ENCODE measurements around the gene CBFB. TPM values are rescaled to one million over a fixed set of nuclear protein-coding genes. Genes with fewer than 3 reads are reported as not detected.

Gene CBFB
- polyA plus RNA-seq, 1 donor from 2014 or later: 32.6 TPM

DNA sequence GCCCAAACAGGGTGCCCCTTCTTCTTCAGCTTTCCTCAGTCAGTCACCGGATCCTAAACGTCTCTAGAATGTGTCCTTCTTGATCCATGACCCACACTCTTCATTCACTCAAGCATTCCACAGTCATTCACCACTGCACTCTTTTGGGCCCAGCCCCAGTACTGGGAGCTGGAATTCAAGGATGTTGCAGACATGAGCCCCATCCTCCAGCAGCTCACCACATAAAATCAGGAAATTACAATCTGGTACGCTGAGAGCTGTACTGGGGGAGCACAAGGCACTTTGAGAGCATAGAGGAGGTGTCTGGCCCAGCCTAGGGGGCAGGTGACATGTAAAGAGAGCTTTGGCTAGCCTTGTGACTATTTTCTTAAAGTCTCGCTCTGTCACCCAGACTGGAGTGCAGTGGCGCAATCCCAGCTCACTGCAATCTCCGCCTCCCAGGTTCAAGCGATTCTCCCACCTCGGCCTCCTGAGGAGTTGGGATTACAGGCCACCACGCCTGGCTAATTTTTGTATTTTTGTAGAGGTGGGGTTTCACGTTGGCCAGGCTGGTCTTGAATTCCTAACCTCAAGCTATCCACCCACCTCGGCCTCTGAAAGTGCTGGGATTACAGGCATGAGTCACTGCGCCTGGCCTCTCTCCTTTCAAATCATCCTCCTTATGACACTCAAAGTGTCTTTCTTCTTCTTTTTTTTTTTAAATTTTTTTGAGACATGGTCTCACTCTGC, 21.9 kb upstream of the CBFB start:
- Histone ChIP-seq H3K27me3 (ENCODE audit: insufficient read depth, low read depth, low read length) (peaks cover 3% of the 10 kb centered on the region), H3K4me2 (ENCODE audit: low read length) (no peak overlapping the region), H3K36me3 (ENCODE audit: insufficient read depth, low read length) (no peaks in the 10 kb centered on the region), H3K4me3 (ENCODE audit: low read length) (no peak overlapping the region), H3K9me3 (ENCODE audit: low read length) (no peaks in the 10 kb centered on the region), H3K79me2 (replicated peaks; ENCODE audit: insufficient read depth, low read length) (no peaks in the 10 kb centered on the region), H4K20me1 (ENCODE audit: insufficient read depth) (no peaks in the 10 kb centered on the region), H2AFZ (ENCODE audit: low read depth, low read length) (no peak overlapping the region), H3K27ac (ENCODE audit: low read length) (no peak overlapping the region), H3K9me2 (ENCODE audit: insufficient read depth, low read length) (no peaks in the 10 kb centered on the region), H3F3A (ENCODE audit: insufficient read depth, low read length, poor library complexity, severe bottlenecking) (no peaks in the 10 kb centered on the region), H3K9ac (ENCODE audit: low read length) (no peak overlapping the region)
- TF ChIP-seq MXI1 (conservative IDR thresholded peaks at IDR 0.05; ENCODE audit: poor library complexity, severe bottlenecking) (no peak), TAF1 (IDR thresholded peaks at IDR 0.05; ENCODE audit: low read depth) (no peak), SMC3 (conservative IDR thresholded peaks at IDR 0.05; ENCODE audit: poor library complexity) (no peak), POLR2AphosphoS5 (IDR thresholded peaks at IDR 0.05) (no peak), EZH2 (IDR thresholded peaks at IDR 0.05; ENCODE audit: borderline replicate concordance, insufficient read depth, low read length, poor library complexity, severe bottlenecking) (no peak), RAD21 (conservative IDR thresholded peaks at IDR 0.05) (no peak), EP300 (conservative IDR thresholded peaks at IDR 0.05; ENCODE audit: poor library complexity, severe bottlenecking) (no peak)
- TF ChIP-seq, protein P1, sequence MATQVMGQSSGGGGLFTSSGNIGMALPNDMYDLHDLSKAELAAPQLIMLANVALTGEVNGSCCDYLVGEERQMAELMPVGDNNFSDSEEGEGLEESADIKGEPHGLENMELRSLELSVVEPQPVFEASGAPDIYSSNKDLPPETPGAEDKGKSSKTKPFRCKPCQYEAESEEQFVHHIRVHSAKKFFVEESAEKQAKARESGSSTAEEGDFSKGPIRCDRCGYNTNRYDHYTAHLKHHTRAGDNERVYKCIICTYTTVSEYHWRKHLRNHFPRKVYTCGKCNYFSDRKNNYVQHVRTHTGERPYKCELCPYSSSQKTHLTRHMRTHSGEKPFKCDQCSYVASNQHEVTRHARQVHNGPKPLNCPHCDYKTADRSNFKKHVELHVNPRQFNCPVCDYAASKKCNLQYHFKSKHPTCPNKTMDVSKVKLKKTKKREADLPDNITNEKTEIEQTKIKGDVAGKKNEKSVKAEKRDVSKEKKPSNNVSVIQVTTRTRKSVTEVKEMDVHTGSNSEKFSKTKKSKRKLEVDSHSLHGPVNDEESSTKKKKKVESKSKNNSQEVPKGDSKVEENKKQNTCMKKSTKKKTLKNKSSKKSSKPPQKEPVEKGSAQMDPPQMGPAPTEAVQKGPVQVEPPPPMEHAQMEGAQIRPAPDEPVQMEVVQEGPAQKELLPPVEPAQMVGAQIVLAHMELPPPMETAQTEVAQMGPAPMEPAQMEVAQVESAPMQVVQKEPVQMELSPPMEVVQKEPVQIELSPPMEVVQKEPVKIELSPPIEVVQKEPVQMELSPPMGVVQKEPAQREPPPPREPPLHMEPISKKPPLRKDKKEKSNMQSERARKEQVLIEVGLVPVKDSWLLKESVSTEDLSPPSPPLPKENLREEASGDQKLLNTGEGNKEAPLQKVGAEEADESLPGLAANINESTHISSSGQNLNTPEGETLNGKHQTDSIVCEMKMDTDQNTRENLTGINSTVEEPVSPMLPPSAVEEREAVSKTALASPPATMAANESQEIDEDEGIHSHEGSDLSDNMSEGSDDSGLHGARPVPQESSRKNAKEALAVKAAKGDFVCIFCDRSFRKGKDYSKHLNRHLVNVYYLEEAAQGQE (IDR thresholded peaks at IDR 0.05; ENCODE audit: borderline replicate concordance): no peak
- TF ChIP-seq, protein P2, sequence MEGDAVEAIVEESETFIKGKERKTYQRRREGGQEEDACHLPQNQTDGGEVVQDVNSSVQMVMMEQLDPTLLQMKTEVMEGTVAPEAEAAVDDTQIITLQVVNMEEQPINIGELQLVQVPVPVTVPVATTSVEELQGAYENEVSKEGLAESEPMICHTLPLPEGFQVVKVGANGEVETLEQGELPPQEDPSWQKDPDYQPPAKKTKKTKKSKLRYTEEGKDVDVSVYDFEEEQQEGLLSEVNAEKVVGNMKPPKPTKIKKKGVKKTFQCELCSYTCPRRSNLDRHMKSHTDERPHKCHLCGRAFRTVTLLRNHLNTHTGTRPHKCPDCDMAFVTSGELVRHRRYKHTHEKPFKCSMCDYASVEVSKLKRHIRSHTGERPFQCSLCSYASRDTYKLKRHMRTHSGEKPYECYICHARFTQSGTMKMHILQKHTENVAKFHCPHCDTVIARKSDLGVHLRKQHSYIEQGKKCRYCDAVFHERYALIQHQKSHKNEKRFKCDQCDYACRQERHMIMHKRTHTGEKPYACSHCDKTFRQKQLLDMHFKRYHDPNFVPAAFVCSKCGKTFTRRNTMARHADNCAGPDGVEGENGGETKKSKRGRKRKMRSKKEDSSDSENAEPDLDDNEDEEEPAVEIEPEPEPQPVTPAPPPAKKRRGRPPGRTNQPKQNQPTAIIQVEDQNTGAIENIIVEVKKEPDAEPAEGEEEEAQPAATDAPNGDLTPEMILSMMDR (IDR thresholded peaks at IDR 0.05; ENCODE audit: poor library complexity, severe bottlenecking): no peak

DNA sequence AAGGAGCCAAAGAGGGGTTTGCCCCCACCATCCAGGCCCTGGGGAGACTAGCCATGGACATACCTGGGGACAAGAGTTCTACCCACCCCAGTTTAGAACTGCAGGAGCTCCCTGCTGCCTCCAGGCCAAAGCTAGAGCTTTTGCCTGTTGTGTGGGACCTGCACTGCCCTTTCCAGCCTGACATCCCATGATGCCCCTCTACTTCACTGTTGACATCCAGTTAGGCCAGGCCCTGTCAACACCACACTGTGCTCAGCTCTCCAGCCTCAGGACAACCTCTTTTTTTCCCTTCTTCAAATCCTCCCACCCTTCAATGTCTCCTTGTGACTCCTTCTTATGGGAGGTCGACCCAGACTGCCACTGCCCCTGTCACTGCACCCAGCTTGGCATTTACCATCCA, 19.8 kb upstream of the CBFB start:
- Histone ChIP-seq H3K4me3 (ENCODE audit: low read length) (no peak overlapping the region), H3K9ac (ENCODE audit: low read length) (no peak overlapping the region), H3F3A (ENCODE audit: insufficient read depth, low read length, poor library complexity, severe bottlenecking) (no peaks in the 10 kb centered on the region), H2AFZ (ENCODE audit: low read depth, low read length) (no peak overlapping the region), H3K27me3 (ENCODE audit: insufficient read depth, low read depth, low read length) (peaks cover 9% of the 10 kb centered on the region), H3K36me3 (ENCODE audit: insufficient read depth, low read length) (no peaks in the 10 kb centered on the region), H3K9me2 (ENCODE audit: insufficient read depth, low read length) (no peaks in the 10 kb centered on the region), H3K27ac (ENCODE audit: low read length) (no peak overlapping the region), H3K9me3 (ENCODE audit: low read length) (no peaks in the 10 kb centered on the region), H3K4me2 (ENCODE audit: low read length) (no peak overlapping the region), H4K20me1 (ENCODE audit: insufficient read depth) (no peaks in the 10 kb centered on the region), H3K79me2 (replicated peaks; ENCODE audit: insufficient read depth, low read length) (no peaks in the 10 kb centered on the region)
- no peak for TF ChIP-seq EP300 (conservative IDR thresholded peaks at IDR 0.05; ENCODE audit: poor library complexity, severe bottlenecking)
- TF ChIP-seq, protein P2 (IDR thresholded peaks at IDR 0.05; ENCODE audit: poor library complexity, severe bottlenecking): no peak
- TF ChIP-seq POLR2AphosphoS5 (IDR thresholded peaks at IDR 0.05): no peak
- TF ChIP-seq MXI1 (conservative IDR thresholded peaks at IDR 0.05; ENCODE audit: poor library complexity, severe bottlenecking): no peak
- TF ChIP-seq EZH2 (IDR thresholded peaks at IDR 0.05; ENCODE audit: borderline replicate concordance, insufficient read depth, low read length, poor library complexity, severe bottlenecking): no peak
- no peak for TF ChIP-seq TAF1 (IDR thresholded peaks at IDR 0.05; ENCODE audit: low read depth)
- TF ChIP-seq SMC3 (conservative IDR thresholded peaks at IDR 0.05; ENCODE audit: poor library complexity): no peak
- TF ChIP-seq RAD21 (conservative IDR thresholded peaks at IDR 0.05): no peak
- TF ChIP-seq, protein P1 (IDR thresholded peaks at IDR 0.05; ENCODE audit: borderline replicate concordance): no peak
